DOHH2 (cell line): ENCODE measurements around the gene SPPL2B.

Experiments used
- H3F3A ChIP-seq: fragments of 200-600 bp; sonication (generic), shearing (Covaris generic); 2 replicates; pipeline ENCODE4 v1.6.0; 2016; ENCODE audit warnings: antibody characterized with exemption, mild to moderate bottlenecking; ENCODE audit not compliant: control insufficient read depth, insufficient read depth
- H3K27ac ChIP-seq: fragments of 200-600 bp; sonication (generic); 2 replicates; pipeline ENCODE4 v1.5.1; 2014; ENCODE audit warnings: low read depth, mild to moderate bottlenecking, low read length, moderate library complexity
- H3K27me3 ChIP-seq: fragments of 200-600 bp; sonication (generic); 2 replicates; pipeline ENCODE4 v1.6.1; 2014; ENCODE audit warnings: mild to moderate bottlenecking, low read length, mixed read lengths; ENCODE audit not compliant: control insufficient read depth
- H3K36me3 ChIP-seq: fragments of 200-600 bp; sonication (generic); 2 replicates; pipeline ENCODE4 v1.6.1; 2014; ENCODE audit warnings: mild to moderate bottlenecking, low read length, moderate library complexity, mixed read lengths; ENCODE audit not compliant: control insufficient read depth
- H3K4me1 ChIP-seq: fragments of 200-600 bp; sonication (generic); 2 replicates; pipeline ENCODE4 v1.6.1; 2014; ENCODE audit warnings: mild to moderate bottlenecking, low read length, mixed read lengths; ENCODE audit not compliant: control insufficient read depth
- H3K4me2 ChIP-seq: fragments of 200-600 bp; sonication (generic); 2 replicates; pipeline ENCODE4 v1.6.0; 2014; ENCODE audit warnings: mild to moderate bottlenecking, low read length, moderate library complexity
- H3K4me3 ChIP-seq: fragments of 200-600 bp; sonication (generic); 2 replicates; pipeline ENCODE4 v1.5.1; 2014; ENCODE audit warnings: mild to moderate bottlenecking, low read length, mixed read lengths
- H3K79me2 ChIP-seq: fragments of 200-600 bp; sonication (generic); 2 replicates; pipeline ENCODE4 v1.6.1; 2014; ENCODE audit warnings: mild to moderate bottlenecking, low read length, mixed read lengths; ENCODE audit not compliant: control insufficient read depth
- H3K9me2 ChIP-seq: fragments of 200-600 bp; sonication (generic); replicated peaks from 2 replicates; pipeline ENCODE4 v1.6.1; 2014; ENCODE audit warnings: mild to moderate bottlenecking, low read length, mixed read lengths; ENCODE audit not compliant: control insufficient read depth
- H3K9me3 ChIP-seq: fragments of 200-600 bp; sonication (generic); 2 replicates; pipeline ENCODE4 v1.6.1; 2014; ENCODE audit warnings: antibody characterized with exemption, low read length, mixed read lengths; ENCODE audit not compliant: control insufficient read depth, insufficient read depth
- H4K20me1 ChIP-seq: fragments of 200-600 bp; sonication (generic); 2 replicates; pipeline ENCODE4 v1.6.0; 2014; ENCODE audit warnings: low read depth, mild to moderate bottlenecking, antibody characterized with exemption, low read length, moderate library complexity; ENCODE audit not compliant: control insufficient read depth, insufficient read depth
- CTCF ChIP-seq: fragments of 200-600 bp; sonication (generic); IDR thresholded peaks from one replicate; pipeline ENCODE4 v1.5.1; 2014; ENCODE audit warnings: antibody characterized with exemption, mild to moderate bottlenecking, low read depth, low read length; ENCODE audit not compliant: poor library complexity, severe bottlenecking
- EZH2phosphoT487 ChIP-seq: fragments of 200-600 bp; sonication (generic); IDR thresholded peaks from 2 replicates; pipeline ENCODE4 v1.6.1; 2017; ENCODE audit warnings: borderline replicate concordance, mild to moderate bottlenecking, antibody characterized with exemption, low read length, moderate library complexity, mixed read lengths

SPPL2B gene

GRCh38 chr19:2291185-2291751, 37.2 kb upstream of the SPPL2B start:
- peak overlapping the region; percentile 72 for H3K4me3 ChIP-seq
- peaks cover 40% of the 10 kb centered on the region for H3K36me3 ChIP-seq
- H3K4me2 ChIP-seq = peak overlapping the region; percentile 78
- H3K79me2 ChIP-seq = peaks cover 60% of the 10 kb centered on the region
- peak overlapping the region; percentile 97 for H3K27ac ChIP-seq
- H3K4me1 ChIP-seq = peaks cover 62% of the 10 kb centered on the region
- H4K20me1 ChIP-seq = no peaks in the 10 kb centered on the region
- peaks cover 7% of the 10 kb centered on the region for H3F3A ChIP-seq
- no peaks in the 10 kb centered on the region for H3K9me3 ChIP-seq
- no peak for TF ChIP-seq CTCF
- TF ChIP-seq EZH2phosphoT487 = no peak
- H3K9me2 ChIP-seq = no peaks in the 10 kb centered on the region
- H3K27me3 ChIP-seq = no peaks in the 10 kb centered on the region

DNA sequence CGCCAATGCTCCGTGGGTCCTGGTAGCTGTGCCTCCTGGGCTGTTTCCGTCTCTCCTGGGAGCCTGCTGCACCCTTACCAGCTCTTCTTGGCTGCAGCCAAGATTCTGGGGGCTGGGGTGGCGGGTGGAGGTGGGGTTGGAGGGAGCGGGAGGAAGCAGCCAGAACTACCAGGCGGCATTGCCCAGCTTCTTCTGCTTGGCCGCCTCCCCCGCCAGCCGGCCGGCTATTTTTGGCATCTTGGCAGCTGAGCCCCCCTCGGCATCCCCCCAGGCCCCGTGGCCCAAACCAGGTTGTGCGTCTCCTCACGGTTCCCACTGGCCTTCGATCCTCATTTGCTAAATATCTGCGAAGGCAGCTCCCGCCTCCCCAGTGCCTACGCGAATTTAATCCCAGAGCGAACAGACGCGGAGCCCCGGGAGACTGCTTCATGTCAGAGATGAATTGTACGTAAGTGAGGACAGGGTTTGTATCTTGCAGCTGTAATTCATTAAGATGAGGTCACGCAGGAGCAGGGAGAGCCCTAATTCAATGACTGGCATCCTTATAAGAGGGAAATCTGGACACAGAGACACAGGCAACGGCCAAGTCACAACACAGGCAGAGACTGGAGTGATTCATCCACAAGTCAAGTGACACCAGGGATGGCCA, 33.7 kb upstream of the SPPL2B start:
- Histone ChIP-seq H3K4me3 (peak overlapping the region; percentile 62; the same call in 1 of the 2 replicates), H3K27me3 (no peaks in the 10 kb centered on the region), H3K4me2 (peak overlapping the region; percentile 76; the same call in 1 of the 2 replicates), H3K79me2 (peaks cover 57% of the 10 kb centered on the region), H3K36me3 (peaks cover 40% of the 10 kb centered on the region), H3K27ac (0 out of 2 replicates have a peak overlapping the region, but pooled peaks have one; percentile 26), H3F3A (peaks cover 5% of the 10 kb centered on the region), H3K9me3 (no peaks in the 10 kb centered on the region), H3K9me2 (no peaks in the 10 kb centered on the region), H4K20me1 (no peaks in the 10 kb centered on the region), H3K4me1 (peaks cover 65% of the 10 kb centered on the region)
- no peak for TF ChIP-seq CTCF
- TF ChIP-seq EZH2phosphoT487 = no peak

DNA sequence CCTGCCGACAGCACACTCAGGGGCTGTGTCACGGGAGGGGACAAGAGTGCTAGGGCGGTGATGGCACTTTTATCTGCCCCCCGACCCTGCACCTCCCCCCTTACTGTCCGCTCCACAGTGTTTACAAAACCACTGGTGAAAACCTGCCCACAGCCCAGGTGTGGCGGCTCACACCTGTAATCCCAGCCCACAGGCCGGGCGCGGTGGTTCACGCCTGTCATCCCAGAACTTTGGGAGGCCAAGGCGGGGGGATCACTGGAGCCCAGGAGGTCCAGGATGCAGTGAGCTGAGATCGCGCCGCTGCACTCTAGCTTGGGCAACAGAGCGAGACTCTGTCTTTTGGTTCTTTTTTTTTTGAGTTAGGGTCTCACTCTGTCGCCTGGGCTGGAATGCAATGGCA, 32.3 kb upstream of the SPPL2B start:
- peak overlapping the region; percentile 32; the same call in 1 of the 2 replicates for H3K27ac ChIP-seq
- H3K4me3 ChIP-seq = no peak overlapping the region
- H3K36me3 ChIP-seq = peaks cover 34% of the 10 kb centered on the region
- H3K4me2 ChIP-seq = no peak overlapping the region; the same call in 1 of the 2 replicates
- peaks cover 5% of the 10 kb centered on the region for H3F3A ChIP-seq
- no peaks in the 10 kb centered on the region for H3K9me2 ChIP-seq
- H3K4me1 ChIP-seq = peaks cover 69% of the 10 kb centered on the region
- TF ChIP-seq EZH2phosphoT487 (no peak), CTCF (no peak)
- H4K20me1 ChIP-seq = no peaks in the 10 kb centered on the region
- no peaks in the 10 kb centered on the region for H3K9me3 ChIP-seq
- no peaks in the 10 kb centered on the region for H3K27me3 ChIP-seq
- H3K79me2 ChIP-seq = peaks cover 45% of the 10 kb centered on the region
